Mesothelial cell of epicardium (in vitro differentiated cells): ENCODE measurements around the gene FCAMR. TPM values are rescaled to one million over a fixed set of nuclear protein-coding genes. Genes with fewer than 3 reads are reported as not detected.

ENCODE experiments used
- DNase-seq, 2 experiments: peaks; one replicate each; pipeline ENCODE4 v3.0.0; 2021; ENCODE audit warnings: low spot score in 2 of 2; ENCODE audit not compliant: unreplicated experiment in 2 of 2
- H3K27ac Mint-ChIP-seq: 2 replicates; pipeline ENCODE4 v1.8.0; 2021; ENCODE audit warnings: mixed read lengths
- H3K27me3 Mint-ChIP-seq: 2 replicates; pipeline ENCODE4 v1.8.0; 2021; ENCODE audit warnings: low read depth, mixed read lengths
- H3K36me3 Mint-ChIP-seq: 2 replicates; pipeline ENCODE4 v1.8.0; 2021; ENCODE audit warnings: mixed read lengths
- H3K4me1 Mint-ChIP-seq: 2 replicates; pipeline ENCODE4 v1.8.0; 2021; ENCODE audit warnings: mixed read lengths
- H3K4me3 Mint-ChIP-seq: 2 replicates; pipeline ENCODE4 v1.8.0; 2021; ENCODE audit warnings: mild to moderate bottlenecking, moderate library complexity, mixed read lengths
- H3K9me3 Mint-ChIP-seq: 2 replicates; pipeline ENCODE4 v1.8.0; 2021; ENCODE audit warnings: mixed read lengths
- CTCF ChIP-seq: fragments of 200-600 bp; sonication (generic); IDR thresholded peaks from one replicate; pipeline ENCODE4 v1.5.0; 2021; ENCODE audit warnings: antibody characterized with exemption; ENCODE audit not compliant: unreplicated experiment
- total RNA-seq: library from RNA; stranded (reverse); gene quantifications from 3 replicates; pipeline ENCODE4 v1.2.1, GENCODE V29; 2021

FCAMR gene
- total RNA-seq, 1 donor from 2014 or later, result not detected

GRCh38 chr1:207003210-207003609 is 33.0 kb upstream of the FCAMR start:
- Mint-ChIP-seq H3K9me3 (peaks cover 5% of the 10 kb centered on the region), H3K4me1 (peaks cover 23% of the 10 kb centered on the region), H3K36me3 (peaks cover 3% of the 10 kb centered on the region), H3K27ac (no peak overlapping the region), H3K27me3 (peaks cover 7% of the 10 kb centered on the region), H3K4me3 (no peak overlapping the region)
- DNase-seq, result no peak
- TF ChIP-seq CTCF, result no peak

GRCh38 chr1:207002724-207003146 is 32.5 kb upstream of the FCAMR start:
- no peak overlapping the region for H3K27ac Mint-ChIP-seq
- peaks cover 7% of the 10 kb centered on the region for H3K27me3 Mint-ChIP-seq
- TF ChIP-seq CTCF, result no peak
- H3K4me1 Mint-ChIP-seq, result peaks cover 22% of the 10 kb centered on the region
- H3K36me3 Mint-ChIP-seq, result peaks cover 3% of the 10 kb centered on the region
- H3K9me3 Mint-ChIP-seq, result peaks cover 4% of the 10 kb centered on the region
- DNase-seq, result no peak
- no peak overlapping the region for H3K4me3 Mint-ChIP-seq

GRCh38 chr1:207001492-207002245 is 31.4 kb upstream of the FCAMR start:
- Mint-ChIP-seq H3K27ac (no peak overlapping the region), H3K9me3 (no peaks in the 10 kb centered on the region), H3K4me1 (peaks cover 13% of the 10 kb centered on the region), H3K4me3 (no peak overlapping the region), H3K36me3 (no peaks in the 10 kb centered on the region), H3K27me3 (peaks cover 14% of the 10 kb centered on the region)
- no peak for DNase-seq
- TF ChIP-seq CTCF, result no peak

GRCh38 chr1:207000651-207001291 is 30.5 kb upstream of the FCAMR start:
- Mint-ChIP-seq H3K4me1 (peaks cover 5% of the 10 kb centered on the region), H3K4me3 (no peak overlapping the region), H3K27ac (no peak overlapping the region), H3K9me3 (no peaks in the 10 kb centered on the region), H3K36me3 (no peaks in the 10 kb centered on the region), H3K27me3 (peaks cover 15% of the 10 kb centered on the region)
- TF ChIP-seq CTCF, result no peak
- DNase-seq, result no peak

- TF ChIP-seq CTCF, result no peak
- no peak overlapping the region for H3K4me3 Mint-ChIP-seq
- no peaks in the 10 kb centered on the region for H3K9me3 Mint-ChIP-seq
- no peaks in the 10 kb centered on the region for H3K36me3 Mint-ChIP-seq
- DNase-seq, result no peak
- H3K4me1 Mint-ChIP-seq, result peaks cover under 1% of the 10 kb centered on the region
- H3K27ac Mint-ChIP-seq, result no peak overlapping the region
- H3K27me3 Mint-ChIP-seq, result peaks cover 17% of the 10 kb centered on the region
Observed at GRCh38 chr1:206998816-206999215, 28.6 kb upstream of the FCAMR start.
